Measurements from ENCODE around the gene MAGEA9. TPM values are rescaled to one million over a fixed set of nuclear protein-coding genes. Genes with fewer than 3 reads are reported as not detected.

MAGEA9 gene
- total and polyA plus RNA-seq, 2 donors (not counting 3 experiments of a cell fraction or from before 2014, with no cell fraction given) = not detected

GRCh38 chrX:149830192-149830873, 48.6 kb downstream of the MAGEA9 start:
- H2AFZ ChIP-seq (ENCODE audit: low read depth, low read length) = peak overlapping the region; percentile 59
- ChIA-PET CTCF (no interaction called here), POLR2A (no interaction called here)
- FAIRE-seq (no peak), DNase-seq (ENCODE audit: low read depth, low spot score) (peak; percentile 2)
- H3K9me3 ChIP-seq (replicated peaks; ENCODE audit: control insufficient read depth, insufficient read depth, low read length) = no peaks in the 10 kb centered on the region
- H3K9me1 ChIP-seq (replicated peaks; ENCODE audit: control insufficient read depth, extremely low read depth, insufficient read depth, low read length) = no peaks in the 10 kb centered on the region
- intact Hi-C loops (cut with micrococcal nuclease) = no loop called here
- H3K27ac ChIP-seq (ENCODE audit: insufficient read depth, low read depth, low read length) = no peak overlapping the region
- no peaks in the 10 kb centered on the region for H3K27me3 ChIP-seq (ENCODE audit: control insufficient read depth in 2 of 2, insufficient read depth in 2 of 2, low read length in 2 of 2)
- peak overlapping the region in 1 of 3 experiments; percentile 28 for H3K4me3 ChIP-seq (replicated peaks in 1 of 3; ENCODE audit: insufficient read depth in 1 of 3, low read depth in 1 of 3, low read length in 3 of 3)
- no peaks in the 10 kb centered on the region for H3K79me2 ChIP-seq (ENCODE audit: control insufficient read depth, insufficient read depth, low read length)
- no peak overlapping the region for H3K9ac ChIP-seq (replicated peaks; ENCODE audit: extremely low read depth, insufficient read depth, low read length)
- no peaks in the 10 kb centered on the region for H4K20me1 ChIP-seq (replicated peaks; ENCODE audit: control insufficient read depth, extremely low read depth, insufficient read depth, low read length)
- no TSS peak for BruUV-seq (replicated peaks)
- H3K4me2 ChIP-seq (ENCODE audit: insufficient read depth, low read length) = peak overlapping the region; percentile 62
- TF ChIP-seq EZH2 (IDR thresholded peaks at IDR 0.05; ENCODE audit: borderline replicate concordance, low read depth, low read length, severe bottlenecking) (no peak), MAX (IDR thresholded peaks at IDR 0.05; ENCODE audit: insufficient read depth, insufficient read length) (no peak), GATA2 (IDR thresholded peaks at IDR 0.05; ENCODE audit: insufficient read depth, insufficient read length, low read depth, low read length) (no peak), MYC (IDR thresholded peaks at IDR 0.05; ENCODE audit: low read depth, low read length) (no peak), POLR2AphosphoS5 (IDR thresholded peaks at IDR 0.05; ENCODE audit: insufficient read depth, low read depth, low read length) (no peak), FOS (IDR thresholded peaks at IDR 0.05; ENCODE audit: borderline replicate concordance, insufficient read depth, low read length) (no peak), CTCF (IDR thresholded peaks at IDR 0.05; ENCODE audit: extremely low read depth in 1 of 2, insufficient read depth in 1 of 2, low read depth in 1 of 2, low read length in 2 of 2) (no peak), JUN (IDR thresholded peaks at IDR 0.05; ENCODE audit: borderline replicate concordance, insufficient read depth, insufficient read length, low read depth) (no peak), POLR2A (IDR thresholded peaks at IDR 0.05; ENCODE audit: low read depth, low read length) (no peak)
- H3K36me3 ChIP-seq (ENCODE audit: control insufficient read depth in 2 of 2, extremely low read depth in 1 of 2, insufficient read depth in 2 of 2, low read length in 2 of 2) = no peaks in the 10 kb centered on the region
- dilution Hi-C loops (cut with MboI; ENCODE audit: extremely low pct_ligation_motif_present, low sequenced_read_pairs) = no loop called here
- H3K4me1 ChIP-seq (ENCODE audit: control insufficient read depth, extremely low read depth, insufficient read depth, low read length) = no peaks in the 10 kb centered on the region

All from endothelial cell of umbilical vein (primary cell).